Epithelial cell of prostate (primary cell): ENCODE results near the gene CRYGA.
"Not testable (repeated sequence)": the region's sequence is repeated elsewhere in the genome, so short reads cannot be mapped to it uniquely, and the experiment has no call there.

Source experiments
- DNase-seq: peaks from one replicate; pipeline ENCODE4 v3.0.0-alpha.2; 2011; ENCODE audit warnings: low read depth, low spot score
- H3K27ac ChIP-seq: fragments of 450-650 bp; 2 replicates; pipeline ENCODE4 v1.5.1; 2017; ENCODE audit warnings: mild to moderate bottlenecking

The CRYGA gene

GRCh38 chr2:208129744-208130711 is 33.4 kb downstream of the CRYGA start, which contains the start of gene CRYGC:
CRYGC (minus strand) TSS chr2:208129828; CDS start chr2:208129792, 36 bp downstream.
- no peak for DNase-seq
- no peak within 1 kb of the TSS for H3K27ac ChIP-seq

DNA sequence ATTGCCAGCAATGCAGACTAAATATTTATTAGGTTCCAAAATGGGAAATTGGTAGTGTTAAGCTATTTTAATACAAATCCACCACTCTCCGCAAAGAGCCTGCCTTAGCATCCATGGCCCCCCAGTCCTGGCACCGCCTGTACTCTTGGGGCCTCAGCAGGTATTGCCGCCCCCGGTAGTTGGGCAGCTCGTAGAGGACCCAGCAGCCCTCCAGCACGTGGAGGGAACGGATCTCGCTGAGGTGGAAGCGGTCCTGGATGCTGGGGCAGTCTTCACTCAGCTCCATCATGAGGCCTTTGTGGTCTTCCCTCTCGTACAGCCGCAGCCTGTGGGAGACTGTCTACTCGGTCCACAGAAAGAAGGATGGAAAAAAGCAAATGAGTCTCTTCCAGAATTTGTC is 35.3 kb downstream of the CRYGA start:
- H3K27ac ChIP-seq: no peak overlapping the region
- DNase-seq: no peak

DNA sequence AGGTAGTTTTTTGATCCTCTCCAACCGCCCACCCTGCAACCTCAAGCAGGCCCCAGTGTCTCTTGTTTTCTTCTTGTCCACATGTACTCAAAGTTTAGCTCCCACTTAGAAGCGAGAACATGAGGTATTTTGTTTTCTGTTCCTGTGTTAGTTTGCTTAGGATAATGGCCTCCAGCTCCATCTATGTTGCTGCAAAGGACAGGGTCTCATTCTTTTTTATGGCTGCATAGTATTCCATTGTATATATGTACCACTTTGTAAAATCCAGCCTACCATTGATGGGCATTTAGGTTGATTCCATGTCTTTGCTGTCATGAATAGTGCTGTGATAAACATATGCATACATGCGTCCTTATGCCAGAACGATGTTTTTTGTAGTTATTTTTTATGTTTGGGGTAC is 36.3 kb downstream of the CRYGA start:
- H3K27ac ChIP-seq: no peak overlapping the region

DNA sequence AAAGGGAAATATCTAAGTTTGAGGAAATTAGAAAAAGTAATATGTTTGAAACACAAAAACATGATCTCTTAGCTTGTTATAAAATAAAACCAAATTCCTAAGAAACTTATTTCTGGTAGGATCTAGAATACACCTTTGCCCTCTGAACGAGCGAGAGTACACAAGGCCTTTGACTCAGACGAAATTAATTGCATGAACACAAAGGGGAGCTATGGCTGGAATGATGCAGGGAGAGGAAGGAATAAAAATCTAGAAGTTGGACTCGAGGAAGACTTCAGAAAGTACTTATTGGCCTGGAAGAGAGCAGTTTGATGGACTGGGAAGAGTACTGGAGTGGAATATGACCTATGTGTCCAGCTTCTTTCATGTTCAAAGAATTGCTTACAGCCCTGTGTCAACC is 38.1 kb downstream of the CRYGA start:
- no peak overlapping the region for H3K27ac ChIP-seq
- DNase-seq: no peak

More for the DNA sequence above, 36.3 kb downstream of the CRYGA start:
- DNase-seq: no peak

- not testable (repeated sequence) for H3K27ac ChIP-seq, DNase-seq
Observed at GRCh38 chr2:208124013-208124715, 39.2 kb downstream of the CRYGA start, which contains the start of gene CRYGD. CRYGD (minus strand) TSS chr2:208124524; CDS start chr2:208124473, 51 bp downstream.

DNA sequence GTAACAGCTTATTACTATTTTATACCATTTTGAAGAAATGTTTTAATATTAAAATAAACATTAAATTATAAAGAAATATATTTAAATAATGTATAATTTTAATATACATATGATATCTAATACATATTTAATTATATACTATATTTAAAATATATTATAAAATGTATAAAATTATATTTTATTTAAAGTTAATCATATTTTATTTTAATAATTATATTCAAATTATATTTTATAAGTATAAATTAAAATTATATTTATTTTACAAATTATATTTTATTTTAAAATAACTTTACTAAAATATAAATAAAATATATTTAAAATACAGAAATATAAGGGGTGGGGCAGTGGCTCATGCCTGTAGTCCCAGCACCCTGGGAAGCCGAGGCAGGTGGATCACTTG is 41.1 kb downstream of the CRYGA start:
- H3K27ac ChIP-seq: no peak overlapping the region
- no peak for DNase-seq

DNA sequence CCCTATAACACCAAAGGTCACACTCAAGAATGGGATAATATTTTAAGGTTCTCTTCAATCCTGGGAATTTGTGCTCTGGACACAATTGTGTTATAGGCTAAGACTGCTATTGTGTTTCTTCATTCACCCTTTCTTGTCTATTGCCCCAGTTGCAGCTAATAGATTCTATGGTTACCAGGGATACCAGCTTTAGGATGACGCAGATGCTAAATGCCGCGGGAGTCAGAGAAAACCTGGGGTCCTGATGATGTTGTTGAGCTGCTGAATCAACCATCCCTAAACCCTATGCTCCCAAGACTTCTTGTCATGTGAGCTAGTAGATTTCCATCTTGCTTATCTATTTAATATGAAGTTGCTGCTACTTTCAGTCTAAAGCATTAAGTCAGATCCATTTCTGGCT is 44.5 kb downstream of the CRYGA start:
- no peak for DNase-seq
- no peak overlapping the region for H3K27ac ChIP-seq

GRCh38 chr2:208117390-208117789 is 46.0 kb downstream of the CRYGA start:
- not testable (repeated sequence) for H3K27ac ChIP-seq

GRCh38 chr2:208112969-208113368 is 50.4 kb downstream of the CRYGA start:
- DNase-seq: no peak
- H3K27ac ChIP-seq: no peak overlapping the region

More at GRCh38 chr2:208117390-208117789, 46.0 kb downstream of the CRYGA start:
- DNase-seq: not testable (repeated sequence)

GRCh38 chr2:208112273-208112745 is 51.1 kb downstream of the CRYGA start:
- H3K27ac ChIP-seq, DNase-seq: not testable (repeated sequence)
